HG02840 (cell line): ENCODE results near the gene NME4.

Source experiments
- ATAC-seq: cut with Tn5 transposase; IDR thresholded peaks from one replicate; pipeline ENCODE4 v1.9.1; 2021; ENCODE audit warnings: mild to moderate bottlenecking, moderate library complexity, moderate number of reproducible peaks; ENCODE audit not compliant: unreplicated experiment, low FRiP score

Gene NME4

DNA sequence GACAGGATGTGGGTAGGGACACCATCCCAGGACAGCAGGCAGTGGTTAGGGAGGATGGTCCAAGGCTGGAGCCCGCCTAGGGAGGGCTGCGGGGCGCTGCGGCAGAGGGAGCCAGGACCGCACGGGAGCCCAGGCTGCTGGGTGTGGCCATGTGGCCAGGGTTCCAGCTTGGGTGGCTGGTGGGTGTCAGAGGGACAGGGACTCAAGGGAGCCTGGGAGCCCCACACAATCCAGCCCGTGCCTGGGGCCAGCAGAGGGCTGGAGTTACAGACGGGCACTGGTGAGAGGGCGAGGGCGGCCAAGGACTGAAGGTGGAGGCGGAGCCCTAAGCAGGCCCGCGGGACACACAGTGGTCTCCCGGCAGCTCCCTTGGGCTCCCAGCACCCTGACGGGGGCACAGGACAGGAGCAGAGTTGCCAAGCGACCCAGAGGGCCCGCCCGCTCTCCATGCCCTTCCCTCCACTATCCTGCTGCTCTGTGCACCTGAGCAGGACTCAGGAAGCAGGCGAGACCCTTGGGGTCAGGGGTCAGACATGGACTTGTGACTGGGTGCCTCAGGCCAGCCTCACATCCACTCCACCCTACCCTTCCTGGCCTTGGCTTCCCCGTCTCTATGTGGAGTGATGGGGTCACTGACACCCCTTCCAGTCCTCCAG, 33.8 kb upstream of the NME4 start:
- no peak for ATAC-seq

DNA sequence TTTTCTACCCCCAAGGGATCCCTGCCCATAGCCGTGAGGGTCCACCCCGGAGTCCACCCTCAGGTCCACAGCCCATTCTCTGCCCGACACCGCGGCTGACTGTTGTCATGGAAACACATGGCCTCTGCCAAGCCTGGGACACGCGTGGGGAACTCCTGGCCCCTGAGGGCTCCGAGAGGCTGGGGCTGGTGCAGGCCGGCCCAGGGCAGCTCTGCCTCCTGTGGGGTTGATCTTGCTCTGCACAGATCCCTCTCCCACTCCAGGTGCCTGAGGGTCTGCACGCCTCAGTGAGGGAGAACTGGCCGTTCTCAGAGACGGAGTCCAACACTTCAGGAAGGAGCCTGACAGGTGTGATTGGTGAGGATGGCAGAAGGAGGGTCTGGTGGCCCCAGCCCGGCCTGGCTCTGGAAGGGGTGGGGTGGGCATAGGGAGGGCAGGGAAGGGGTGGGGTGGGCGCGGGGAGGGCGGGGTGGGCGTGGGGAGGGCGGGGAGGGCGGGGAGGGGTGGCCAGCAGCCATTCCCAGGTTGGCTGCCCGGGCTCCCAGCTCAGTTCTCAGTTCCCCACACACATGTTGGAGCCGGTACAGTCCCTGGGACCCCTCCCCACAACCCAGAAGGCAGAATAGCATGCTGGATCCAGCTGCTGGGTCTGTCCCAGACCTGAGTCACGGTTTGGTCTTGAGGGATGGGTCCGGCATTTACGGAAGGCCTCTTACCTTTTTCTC, 33.1 kb upstream of the NME4 start:
- no peak for ATAC-seq

DNA sequence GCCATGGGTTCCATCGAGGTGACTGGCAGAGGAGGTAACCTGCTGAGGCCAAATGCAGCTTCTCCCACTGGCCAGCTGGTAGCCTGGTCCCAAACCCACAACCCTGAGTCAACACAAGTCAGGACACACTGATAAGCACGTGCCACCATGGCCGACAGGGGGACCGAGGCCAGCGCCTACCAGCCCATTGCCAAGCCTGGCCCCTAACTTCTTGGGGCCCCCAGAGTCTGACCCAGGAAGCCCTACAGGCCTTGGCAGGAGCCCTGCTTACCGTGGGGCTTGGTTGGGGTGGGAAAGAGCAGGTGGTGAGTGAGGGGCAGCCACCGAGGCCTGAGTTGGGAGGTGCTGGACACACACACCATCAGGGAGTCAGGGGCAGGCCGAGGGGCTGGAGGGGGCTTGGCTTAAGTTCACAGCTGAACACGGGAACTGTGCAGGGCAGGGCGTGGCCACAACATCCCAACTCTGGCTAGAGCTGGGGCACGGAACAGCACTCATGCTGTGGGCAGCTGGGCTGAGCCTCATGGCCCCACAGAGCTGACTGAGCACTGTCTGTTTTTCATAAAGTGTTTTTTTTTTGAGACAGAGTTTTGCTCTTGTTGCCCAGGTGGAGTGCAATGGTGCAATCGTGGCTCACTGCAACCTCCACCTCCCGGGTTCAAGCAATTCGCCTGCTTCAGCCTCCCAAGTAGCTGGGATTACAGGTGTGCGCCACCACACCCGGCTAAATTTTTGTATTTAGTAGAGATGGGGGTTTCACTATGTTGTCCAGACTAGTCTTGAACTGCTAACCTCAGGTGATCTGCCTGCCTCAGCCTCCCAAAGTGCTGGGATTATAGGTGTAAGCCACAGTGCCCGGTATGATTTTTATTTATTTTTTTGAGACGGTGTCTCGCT, 32.2 kb upstream of the NME4 start:
- ATAC-seq, result no peak

DNA sequence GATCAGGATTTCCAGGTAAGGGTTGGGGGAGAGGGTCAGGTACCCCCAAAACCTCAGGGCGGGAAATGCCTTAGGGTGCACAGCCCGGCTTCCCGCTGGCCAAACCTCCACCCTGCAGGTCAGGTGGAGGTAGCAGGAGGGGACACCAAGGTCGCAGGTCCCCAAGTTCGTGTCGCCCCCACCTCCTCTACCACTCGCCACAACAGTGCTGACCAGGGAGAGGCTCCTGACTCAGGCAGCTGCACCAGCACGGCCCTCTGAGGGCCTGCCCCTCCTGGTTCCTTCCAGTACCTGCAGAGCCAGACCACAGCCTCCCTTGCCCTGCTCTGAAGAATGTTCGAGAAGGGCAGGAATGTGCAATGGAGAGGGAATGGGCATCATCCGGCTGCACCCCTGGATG, 30.5 kb upstream of the NME4 start:
- no peak for ATAC-seq

DNA sequence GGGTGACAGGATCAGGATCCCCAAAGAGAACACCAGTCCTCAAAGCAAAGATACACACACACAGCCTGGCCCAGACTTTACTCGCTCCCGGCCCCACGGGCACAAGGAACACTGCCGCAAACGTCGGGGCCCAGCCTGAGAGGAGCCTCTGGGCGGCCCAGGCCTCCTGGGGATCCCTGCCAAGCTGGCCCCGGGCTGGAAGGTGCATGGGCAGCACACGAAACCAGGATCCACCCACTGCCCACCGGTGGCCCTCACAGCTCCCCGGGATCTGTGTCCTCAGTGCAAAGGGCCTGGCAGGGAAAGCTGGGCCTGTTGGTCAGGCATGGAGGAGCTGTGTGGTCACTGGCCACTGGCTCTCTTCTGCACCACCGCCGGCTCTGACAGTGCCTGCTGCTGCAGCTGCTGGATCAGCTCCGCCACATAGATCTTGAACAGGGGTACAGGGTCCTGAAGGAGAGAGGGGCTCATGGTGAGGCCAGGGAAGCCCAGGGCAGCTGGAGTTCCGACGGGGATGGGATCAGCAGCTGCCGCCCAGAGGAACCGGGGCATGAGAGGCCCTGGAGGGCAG, 29.6 kb upstream of the NME4 start:
- no peak for ATAC-seq

DNA sequence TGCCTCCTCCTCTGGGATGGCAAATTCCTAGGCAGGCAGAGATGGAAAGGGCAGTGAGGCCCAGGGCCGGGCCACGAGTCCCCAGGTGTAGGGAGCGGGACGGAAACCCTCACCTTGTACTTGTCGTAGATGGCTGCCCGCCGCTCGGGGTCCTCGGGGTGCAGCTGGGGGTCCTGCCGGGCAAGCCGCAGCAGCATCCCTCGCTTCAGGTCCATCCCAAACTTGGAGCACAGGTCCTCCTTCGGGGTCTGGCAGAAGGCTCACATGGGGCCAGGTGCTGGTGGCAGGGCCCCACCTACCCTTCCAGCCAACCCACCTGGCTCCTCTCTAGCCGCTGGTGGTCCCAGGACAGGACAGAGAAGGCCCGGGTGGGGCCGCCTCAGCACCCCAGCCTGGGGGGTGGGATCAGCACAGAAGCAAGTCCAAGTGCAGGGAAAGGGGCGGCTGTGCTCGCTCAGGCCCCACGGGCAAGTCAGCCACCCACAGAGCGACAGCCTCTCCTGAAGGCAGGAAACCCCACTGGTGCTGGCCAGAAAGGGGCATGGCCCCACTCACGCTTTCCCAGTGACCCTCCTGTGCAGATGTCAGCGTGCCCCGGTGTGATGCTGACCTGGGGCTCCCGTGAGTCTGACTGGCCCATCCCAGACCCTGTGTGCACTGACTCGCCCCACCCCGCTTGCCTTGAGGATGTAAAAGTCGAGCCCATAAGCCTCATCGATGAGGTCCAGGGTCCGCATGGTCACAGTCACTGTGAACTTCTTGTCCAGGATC, 28.4 kb upstream of the NME4 start:
- ATAC-seq, result no peak

DNA sequence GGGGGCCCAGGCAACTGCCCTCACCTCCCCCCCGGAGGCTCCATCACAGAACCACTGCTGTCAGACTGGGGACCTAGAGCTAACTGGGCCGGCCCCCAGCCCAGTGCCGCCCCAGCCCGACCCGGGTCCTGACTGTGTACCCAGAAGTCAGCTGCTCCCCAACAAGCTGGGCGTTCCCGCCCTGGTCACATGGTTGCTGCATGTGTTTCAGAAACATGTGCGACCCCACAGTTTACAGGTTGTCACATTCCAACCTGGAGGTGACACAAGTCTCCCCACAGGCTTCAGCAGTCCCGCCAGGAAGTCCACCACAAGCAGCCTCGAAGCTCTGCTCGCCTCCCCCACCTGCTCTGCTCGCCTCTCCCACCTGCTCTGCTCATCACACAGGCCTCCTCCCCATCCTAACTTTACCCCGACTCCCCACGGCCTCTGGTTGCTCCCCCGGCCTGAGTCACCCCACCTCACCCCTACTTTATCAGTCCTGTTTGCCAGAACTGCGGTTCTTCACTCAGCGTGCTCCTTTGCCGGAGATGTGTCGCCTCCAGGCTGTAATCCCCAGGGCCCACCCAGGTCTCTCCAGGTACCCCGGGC, 27.6 kb upstream of the NME4 start:
- no peak for ATAC-seq

DNA sequence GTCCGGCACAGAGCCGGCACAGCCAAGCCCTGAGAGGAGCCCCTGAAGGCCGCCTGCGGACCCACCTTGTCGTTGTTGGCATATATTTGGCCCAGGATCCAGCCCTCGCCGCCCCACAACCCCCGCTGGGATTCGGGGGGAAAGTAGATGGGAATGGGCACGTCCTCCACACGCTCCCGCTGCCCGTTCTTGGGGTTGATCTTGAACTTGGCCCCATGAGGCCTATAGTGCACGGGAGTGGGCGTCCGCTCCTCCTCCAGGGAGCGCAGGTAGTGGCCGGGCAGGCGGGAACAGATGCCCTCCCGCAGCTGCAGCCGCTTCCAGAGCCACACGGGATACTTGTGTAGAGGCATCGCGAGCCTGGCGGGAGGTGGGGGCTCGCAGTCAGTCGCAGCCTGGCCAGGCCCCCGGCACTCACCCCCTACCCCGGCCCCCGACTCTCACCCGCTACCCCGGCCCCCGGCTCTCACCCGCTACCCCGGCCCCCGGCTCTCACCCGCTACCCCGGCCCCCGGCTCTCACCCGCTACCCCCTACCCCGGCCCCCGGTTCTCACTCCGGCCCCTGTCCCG, 27.0 kb upstream of the NME4 start:
- ATAC-seq, result no peak

DNA sequence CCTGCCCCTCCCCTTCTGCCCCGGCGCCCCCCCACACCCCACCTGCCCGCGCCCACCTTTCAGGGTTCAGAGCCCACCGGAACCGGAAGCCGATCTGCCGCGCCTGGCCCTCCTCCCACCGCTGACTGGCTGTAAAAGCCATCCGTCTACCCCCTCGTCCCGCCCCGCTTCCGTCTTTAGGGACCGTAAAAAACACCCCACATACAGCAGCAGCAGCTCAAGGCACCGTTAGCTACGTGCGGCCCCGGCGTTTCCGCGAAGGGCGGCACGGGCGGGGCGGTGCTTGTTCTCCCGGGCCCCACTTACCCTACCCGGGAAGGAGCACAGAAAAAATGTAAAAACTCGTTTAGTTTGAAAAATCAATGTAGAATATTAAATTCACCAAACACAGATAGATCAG, 26.6 kb upstream of the NME4 start, which contains the start of gene MRPL28:
TSS of gene MRPL28 (minus strand) at position 96 of the 400 bp plus-strand sequence. CDS start 320 bp downstream, outside the sequence.
- peak; percentile 53 for ATAC-seq

DNA sequence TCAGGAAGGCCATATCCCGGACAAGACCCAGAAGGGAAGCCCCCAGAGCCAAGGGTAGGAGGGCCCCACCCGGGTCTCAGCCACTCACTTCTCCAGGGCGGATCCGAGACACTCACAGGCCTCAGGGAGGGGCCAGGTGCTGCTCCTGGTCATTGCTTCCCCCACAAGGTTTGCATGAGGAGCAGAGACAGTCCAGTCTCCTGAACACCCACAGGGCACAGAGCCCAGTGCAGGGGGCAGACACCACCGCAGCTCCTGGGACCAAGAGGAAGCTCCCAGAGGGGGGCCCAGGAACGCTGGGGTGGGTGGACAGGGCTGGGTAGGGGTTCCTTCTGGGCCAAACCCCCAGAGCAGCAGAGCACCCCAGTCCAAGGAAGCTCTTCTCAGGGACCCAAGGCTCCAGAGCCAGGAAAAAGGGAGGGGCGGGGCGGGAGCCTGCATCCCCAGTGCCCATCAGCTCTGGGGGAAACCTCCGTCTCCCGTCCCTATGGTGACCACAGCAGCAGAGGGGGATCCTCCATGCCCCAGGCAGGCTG, 26.0 kb upstream of the NME4 start:
- ATAC-seq, result no peak

DNA sequence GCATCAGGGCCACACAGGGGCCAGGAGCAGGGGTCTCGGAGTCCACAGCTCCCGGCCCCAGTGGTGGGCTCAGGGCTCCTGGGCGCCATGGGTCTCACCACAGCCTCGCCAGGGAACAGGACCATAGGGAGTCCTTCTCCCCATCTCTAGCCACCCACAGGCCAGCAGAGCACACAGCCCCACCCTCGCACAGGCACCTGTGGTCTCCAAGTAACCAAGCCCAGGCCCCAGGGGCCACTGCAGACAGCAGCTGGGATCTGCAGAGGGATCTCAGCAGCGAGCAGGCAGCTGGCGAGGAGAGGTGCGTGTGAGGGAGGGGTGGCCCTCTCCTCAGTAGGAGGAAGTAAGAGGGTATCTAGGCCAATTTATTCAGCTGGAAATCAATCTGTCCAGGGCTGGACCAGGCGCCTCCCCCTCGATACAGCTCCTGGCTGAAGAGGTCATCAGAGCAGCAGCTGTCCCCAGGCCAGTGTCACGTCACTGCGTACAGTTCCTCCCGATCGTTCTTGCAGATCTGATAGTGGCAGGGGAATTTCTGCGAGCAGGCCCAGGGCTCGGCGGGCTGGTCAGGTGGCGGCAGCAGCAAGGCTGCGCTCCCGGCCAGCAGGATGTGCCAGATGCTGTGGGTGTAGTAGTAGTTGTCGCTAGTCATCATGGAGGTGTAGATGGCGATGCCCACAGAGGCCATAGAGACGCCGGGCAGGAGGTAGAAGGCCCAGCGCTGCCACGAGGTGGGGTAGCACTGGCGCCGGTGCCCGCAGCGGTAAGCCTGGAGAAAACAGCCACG, 25.3 kb upstream of the NME4 start:
- no peak for ATAC-seq

DNA sequence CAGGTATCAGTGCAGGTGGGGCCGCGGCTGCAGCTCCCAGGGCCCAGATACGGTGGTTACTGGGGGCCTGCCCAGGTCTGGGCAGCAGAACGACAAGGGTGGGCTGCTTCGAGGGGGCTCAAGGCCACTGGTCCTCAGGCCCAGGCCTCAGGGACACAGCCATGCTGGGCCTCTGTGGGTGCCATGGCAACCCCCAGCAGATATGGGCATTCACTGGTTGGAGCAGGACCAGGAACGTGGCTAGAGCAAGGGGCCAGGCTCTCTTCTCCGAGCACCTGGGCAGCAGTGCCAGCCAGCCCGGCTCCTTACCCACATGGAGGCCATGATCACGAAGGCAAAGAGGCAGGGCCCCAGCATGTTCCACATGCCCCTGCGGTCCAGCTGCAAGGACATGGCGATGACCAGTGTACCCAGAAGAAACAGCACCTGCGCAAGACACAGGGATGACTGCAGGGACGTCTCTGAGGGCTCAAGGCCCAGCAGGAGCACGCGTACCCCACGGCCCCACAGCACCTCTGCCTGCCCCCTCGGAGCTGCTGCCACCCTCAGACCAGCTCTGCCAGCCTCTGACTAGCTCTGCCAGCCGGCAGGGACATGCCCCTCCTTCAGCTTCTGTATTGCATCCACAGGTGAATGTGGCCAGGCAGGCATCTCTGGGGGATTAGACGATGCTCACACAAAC, 24.6 kb upstream of the NME4 start:
- no peak for ATAC-seq

DNA sequence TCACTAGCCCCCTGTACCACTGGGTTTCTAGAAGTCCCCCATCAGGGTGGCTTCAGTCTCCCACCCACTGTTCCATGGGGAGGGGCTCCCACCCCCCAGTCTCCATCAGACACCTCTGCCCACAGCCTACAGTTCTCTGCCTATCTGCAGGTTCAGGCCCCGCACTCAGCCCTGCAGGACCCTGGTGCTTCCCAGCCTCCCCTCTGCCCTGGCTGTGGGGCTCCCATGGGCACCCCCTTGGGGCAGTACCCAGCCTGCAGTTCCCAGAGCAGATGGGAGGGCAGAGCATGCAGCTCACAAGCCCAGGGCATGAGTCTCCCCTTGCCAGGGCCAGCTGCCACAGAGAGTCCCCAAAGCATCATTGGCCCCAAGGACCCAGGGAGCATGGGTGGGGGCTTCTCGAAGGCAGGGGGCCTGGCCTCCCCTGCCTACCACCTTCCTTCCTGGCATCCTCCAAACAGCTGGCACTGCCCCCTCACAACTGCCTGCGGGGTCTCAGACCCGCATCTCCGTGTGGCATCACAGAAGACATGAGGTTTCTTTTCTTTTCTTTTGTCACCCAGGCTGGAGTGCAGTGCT, 23.9 kb upstream of the NME4 start:
- ATAC-seq, result no peak

DNA sequence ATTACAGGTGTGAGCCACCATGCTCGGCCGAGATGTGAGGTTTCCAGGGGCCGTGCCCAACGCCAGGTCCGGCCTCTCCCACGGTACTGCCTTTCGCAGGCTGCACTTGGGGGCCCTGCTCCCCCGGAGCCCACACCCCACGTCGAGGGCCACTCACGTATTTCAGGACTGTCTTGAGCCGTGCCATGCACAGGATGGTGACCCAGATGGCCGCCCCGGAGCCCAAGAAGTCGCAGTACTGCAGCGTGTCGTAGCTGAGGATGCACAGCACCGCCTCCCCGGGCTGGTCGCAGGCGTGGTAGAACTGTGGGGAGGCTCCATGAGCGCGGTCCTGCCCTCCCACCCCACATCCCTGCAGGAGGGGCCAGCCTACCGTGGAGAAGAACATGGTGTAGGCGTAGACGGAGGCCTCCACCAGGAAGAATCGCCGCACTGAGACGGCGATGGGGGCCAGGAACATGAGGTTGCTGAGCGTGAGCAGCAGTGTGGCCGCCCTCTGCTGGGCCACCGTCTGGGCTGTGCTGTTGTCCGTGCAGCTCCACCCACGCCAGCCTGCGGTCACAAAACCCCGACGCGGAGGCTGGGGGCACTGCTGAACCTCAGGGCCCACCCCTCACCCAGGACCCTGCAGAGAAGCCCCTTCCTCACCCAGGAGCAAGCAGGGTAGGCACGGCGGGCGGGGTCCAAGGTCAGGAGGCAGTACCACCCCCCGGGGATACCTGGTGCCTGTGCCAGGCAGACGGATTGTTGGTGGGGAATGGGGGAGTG, 23.0 kb upstream of the NME4 start:
- ATAC-seq, result no peak

DNA sequence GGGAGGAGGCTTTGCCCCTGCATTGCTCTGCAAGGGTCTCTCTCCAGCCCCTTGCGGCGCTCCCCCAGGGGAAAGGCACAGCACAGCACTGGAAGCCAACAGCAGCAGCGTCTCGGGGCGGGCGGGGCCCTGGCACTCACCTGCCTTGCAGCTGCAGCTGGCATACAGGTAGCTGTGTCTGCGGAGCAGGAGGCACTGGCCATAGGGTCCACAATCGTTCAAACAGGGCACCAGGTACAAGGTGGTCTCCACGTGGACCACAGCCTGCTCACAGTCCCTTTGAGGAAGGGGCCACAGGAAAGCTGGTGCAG, 22.4 kb upstream of the NME4 start:
- ATAC-seq, result no peak

DNA sequence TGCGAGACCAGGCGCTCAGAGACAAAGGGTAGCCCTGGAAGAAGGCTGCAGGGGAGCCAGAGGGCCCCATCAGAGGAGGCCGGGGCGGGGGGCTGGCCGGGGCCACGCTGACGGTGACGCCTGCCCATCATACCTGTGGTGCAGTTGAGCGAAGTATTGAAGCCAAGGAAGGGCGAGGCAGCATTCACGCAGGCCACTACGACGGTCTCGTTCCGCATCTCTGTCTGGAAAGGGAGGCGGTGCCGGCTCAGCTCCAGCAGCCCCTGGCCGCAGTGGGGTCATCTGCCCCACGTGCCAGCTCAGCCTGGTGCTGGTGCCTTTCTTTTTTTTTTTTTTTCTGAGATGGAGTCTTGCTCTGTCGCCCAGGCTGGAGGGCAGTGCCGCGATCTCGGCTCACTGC, 21.8 kb upstream of the NME4 start:
- ATAC-seq, result no peak
